Inferior parietal cortex (tissue), 1 donor: ENCODE results near the gene BCR.

ENCODE experiments used
- DNase-seq: peaks from one replicate; pipeline ENCODE4 v3.0.0-alpha.2; 2016; ENCODE audit errors: extremely low spot score

The BCR gene

DNA sequence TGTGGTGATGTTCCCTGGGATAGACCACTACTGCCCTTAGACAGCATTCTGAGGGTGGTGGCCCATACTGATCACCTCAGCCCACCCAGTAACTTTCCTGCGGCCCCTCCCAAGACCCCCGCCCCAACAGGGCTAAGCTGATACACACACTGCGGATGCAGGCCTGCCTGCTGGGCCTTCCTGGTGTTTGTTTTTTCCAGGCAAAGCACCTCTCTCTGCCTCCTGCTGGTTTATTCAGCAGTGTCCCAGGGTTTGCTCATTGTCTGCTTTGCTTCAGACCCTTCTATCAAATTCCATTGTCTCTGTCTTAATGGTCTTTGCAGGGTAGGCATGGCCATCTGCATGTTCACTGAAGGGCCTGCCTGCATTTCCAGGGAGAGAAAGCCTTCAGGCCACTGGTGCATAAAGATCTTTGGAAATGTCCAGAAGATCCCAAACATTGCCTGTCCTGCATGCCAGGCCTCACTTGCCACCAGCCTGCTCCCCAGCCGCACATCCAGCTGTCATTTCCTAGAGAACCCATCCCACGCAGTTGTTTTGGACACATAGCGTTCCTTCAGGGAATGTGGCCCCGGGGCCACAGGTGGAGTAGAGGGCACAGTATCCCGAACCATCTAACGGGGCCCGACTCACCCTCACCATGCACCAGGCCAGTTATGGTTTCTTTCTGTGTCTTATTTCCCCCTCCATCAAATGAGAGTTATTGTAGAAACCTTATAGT lies 50.2 kb downstream of the BCR start:
- no peak for DNase-seq

DNA sequence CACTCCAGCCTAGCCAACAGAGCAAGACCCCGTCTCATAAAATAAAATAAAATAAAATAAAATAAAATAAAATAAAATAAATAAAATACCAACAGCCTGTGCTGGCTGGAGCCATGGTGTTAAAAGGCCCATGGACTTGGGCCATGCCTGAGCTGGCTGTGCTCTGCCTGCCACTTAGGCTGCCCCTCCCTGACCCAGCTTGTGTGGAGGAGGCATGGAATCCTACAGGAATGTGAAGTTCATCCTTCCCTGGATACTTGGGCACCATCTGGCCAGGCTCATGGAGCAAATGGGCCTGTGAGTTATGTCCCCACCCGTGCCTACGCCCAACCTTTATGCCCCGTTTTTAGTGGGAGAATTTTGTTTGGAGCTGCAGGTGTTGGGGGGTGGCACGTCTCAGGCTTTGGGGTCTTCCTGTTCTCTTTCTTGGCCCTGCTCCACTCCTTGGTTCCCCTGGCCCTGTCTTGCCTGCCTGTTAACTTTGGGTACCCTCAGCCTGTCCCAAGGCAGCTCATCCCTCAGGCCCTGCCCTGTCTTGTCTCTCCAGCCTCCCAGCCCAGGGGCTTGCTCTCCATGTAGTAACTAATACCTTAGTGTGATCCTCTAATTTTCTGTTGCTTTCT lies 51.3 kb downstream of the BCR start:
- no peak for DNase-seq

DNA sequence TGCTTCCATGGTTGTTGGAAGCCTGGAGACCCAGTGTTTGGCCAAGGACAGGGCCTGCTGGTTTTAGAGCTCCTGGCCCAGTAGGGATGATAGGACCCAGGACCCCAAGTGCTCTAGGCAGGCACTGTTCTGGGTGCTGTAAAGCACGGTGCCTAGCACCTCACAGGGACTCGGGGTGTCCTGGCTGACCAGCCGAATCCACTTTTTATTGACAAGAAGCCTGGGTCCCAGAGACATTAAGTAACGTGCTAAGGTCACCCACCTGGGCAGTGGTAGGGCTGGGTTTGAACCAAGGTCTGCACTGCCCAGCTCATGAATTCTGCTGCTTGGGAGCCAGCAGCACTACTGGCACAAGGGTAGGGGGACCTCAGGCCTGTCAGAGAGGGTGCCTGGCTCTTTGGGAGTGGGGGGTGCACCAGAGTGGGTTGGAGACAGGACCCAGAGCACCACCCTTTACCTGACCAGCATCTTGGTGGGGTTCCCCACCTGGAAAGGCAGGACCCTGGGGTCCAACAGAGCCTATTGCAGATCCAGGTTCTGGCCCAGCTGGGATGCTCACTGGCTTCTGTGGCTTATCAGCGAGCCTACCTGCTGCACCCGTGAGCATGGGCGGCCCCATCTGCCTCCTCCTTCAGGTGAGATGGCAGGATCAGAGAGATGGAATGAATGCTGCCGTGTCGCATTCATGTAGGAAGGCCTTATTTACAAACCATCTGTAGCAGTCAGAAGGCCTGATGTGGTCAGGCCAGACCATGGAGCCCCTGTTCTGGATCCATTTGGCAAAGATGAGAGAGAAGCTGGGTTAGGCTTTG lies 52.0 kb downstream of the BCR start:
- no peak for DNase-seq

DNA sequence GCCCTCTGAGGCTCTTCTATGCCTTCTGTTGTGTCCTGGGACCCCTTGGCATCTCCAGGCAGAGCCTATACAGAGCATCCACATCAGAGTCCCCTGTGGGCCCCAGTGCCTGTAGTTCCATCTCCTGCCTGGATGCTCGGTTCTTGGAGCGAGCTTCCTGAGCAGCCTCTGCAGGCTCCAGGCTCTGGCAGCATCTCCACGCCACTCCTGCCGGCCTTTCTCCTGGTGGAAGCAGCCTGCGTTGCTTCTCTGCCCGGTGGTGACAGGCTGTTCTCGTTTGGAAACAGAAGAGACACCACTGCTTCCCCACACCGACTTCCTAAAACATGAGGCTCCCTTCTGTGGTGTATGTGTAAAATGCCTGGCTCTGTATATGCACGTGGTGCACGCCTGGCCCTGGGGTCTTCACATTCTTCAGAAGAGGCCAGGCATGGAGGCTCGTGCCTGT lies 52.8 kb downstream of the BCR start:
- DNase-seq: no peak

DNA sequence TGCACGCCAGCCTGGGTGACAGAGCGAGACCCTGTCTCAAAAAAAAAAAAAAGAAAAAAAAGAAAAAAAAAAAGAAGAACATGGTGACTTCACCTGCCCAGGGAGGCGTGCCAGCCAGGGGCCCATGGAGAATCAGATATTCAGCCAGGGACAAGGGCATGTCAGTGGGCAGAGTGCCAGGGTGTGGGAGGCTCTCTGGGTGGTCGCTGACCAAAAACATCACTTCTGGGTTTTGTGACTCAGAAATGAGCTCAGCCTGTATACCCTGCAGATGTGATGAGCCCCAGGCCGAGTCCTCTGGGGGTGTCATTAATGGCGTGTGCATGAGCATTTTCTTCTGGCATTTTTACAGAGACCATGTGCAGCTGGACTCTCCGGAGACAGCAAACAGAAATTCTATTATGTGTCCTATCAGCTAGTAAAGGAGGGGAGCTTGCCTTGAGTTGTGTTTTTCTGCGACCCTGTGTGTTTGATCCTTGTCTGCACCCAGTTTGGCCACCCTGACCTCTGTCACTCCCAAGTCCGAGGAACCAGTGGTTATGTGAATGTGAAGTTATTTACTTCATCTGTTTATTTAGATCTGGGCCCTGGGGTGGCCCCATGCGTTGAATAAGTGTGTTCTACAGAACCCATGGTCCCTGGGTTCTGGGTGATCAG lies 53.6 kb downstream of the BCR start:
- DNase-seq: no peak

DNA sequence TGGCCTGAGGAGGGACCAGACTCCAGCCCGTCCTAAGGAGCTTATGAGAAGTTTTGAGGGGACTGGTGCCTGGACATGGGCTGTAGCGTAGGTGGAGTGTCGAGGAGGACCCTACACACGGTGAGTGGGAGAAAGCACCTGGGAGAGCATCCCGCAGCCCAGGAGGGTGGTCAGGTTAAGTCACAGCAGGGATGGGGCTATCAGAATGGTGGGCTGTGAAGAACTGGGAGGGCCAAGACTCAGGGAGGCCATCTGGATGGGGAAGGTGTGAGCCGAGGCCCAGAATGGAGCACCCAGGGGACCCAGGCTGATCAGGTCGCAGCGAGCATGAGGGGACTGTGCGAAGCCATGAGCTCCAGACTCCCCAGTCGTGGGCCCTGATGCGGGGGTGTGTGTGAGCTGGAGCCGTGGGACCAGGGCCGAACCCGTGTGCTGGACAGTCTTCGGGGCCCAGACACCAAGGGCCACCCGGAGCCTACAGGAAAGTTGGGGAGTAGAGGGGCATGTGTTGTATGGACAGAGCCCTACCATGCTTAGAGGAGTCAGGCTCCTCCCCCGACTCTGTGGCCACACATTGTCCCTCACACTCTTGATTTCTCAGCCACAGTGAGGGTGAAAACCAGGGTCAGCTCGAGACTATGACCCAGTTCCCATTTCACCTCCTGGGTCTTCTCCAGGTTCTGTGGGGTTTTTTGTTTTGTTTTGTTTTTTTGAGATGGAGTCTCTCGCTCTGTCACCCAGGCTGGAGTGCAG lies 54.3 kb downstream of the BCR start:
- no peak for DNase-seq

DNA sequence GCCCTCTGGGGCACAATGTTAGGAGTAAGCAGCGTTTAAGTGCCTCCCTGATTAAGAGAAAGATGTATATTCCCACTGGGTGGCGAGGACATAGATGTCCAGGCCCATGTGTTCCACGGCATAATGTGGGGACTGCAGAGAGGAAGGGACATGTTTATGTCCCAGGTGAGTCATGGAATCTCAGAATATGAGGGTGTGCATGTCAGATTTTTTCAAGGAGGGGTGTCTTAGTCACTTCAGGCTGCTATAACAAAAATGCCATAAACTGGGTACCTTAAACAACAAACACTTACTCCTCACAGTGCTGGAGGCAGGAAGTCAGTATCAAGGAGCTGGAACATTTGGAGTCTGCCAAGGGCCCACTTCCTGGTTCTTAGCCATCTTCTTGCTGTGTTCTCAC lies 55.1 kb downstream of the BCR start:
- DNase-seq: no peak

DNA sequence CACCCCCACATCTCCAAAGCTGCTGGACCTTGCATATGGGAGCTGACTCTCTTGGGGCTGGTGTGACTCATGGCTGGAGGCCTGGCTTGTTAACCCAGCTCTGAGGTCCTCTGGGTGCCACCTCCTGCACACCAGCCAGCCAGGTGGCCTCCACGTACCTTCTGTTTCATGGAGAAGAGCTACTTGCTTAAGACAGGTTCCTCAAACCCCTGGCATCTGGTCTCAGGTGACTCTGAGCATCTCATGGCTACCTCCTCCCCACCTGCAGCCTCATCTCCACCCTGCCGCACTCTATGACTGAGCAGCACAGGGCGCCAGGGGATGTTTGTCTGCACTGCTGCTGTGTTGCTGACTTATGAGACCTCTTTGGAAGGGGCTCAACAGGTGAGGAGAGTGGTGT lies 55.7 kb downstream of the BCR start:
- no peak for DNase-seq

DNA sequence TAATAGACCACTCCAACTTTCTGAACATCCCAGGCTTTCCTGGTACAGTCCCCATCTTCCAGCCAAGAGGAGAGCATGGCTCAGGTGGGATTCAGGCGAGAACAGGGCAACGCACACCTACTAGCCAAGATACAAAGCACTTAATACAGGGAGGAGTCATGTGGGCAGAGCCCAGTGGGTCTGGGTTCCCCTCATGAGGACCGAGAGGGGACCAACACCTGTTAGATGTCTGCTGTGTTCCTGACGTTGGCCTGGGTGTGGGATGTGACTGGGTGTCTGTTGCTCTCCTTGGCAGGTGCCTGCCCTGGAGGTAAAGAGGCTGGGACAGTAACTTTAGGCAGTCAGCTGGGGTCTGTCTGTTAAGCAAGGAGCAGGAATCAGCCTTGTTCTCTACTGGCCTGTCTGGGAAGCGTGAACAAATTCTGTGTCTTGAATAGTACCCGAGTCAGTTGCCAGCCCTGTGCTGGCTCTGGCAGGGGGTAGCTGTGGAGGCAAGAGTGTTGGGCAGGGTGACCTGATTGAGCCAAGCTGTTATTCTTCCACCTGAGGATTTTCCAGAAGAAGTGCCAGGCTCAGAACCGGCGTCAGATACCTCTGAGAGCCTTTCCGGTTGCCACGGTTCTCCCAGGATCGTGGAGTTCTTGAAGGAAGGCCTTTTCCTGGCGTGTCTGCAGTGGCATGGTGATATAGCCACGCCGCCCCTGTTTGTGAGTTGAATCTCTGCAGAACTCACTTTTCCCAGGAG lies 56.3 kb downstream of the BCR start:
- DNase-seq: no peak

DNA sequence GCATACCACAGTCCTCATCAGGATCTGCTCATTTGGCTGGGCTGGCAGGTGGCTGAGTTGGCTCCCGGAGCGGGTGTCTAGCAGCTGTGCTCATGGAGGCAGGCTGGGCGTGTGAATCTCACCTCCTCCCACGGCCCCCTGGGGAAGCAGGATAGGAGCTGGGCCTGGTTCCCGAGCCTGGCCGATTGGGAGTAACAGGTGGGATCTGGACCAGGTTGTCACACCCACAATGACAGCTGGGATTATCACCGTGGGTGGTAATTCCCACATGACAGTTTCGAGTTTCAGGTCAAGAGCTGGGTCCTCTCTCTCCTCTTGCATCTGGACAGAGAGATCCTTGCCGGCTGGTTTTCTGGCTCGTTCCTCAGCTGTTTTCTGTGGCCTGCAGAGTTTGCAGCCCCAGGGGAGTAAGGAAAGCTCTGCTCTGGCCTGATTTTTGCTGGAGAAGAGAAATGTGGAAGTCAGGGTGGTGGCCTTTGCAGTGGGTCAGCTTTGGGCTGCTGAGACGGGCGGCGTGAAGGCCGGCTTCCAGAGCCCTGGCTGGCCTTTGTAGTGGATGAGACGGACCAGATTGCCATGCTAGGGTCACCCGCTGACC lies 57.0 kb downstream of the BCR start:
- peak; percentile 62 for DNase-seq

DNA sequence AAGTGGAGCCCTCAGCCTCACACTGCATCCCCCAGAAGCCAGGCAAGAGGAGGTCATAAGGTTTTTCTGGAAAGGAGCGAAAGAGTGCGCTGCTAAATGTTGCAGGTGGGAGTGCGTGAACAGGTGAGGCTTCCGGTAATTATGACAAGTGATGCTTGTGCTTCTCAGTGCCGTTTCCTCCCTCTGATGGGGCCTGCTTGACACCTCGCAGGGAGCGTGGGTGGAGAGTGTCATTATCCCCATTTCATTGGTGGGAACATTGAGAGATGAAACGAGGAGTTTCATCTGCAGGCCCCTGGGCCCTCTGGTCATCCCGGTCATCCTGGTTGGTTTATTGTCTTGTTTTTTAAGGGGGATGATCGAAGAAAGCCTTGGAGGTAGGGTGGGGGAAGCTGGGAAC lies 57.5 kb downstream of the BCR start:
- DNase-seq: no peak

DNA sequence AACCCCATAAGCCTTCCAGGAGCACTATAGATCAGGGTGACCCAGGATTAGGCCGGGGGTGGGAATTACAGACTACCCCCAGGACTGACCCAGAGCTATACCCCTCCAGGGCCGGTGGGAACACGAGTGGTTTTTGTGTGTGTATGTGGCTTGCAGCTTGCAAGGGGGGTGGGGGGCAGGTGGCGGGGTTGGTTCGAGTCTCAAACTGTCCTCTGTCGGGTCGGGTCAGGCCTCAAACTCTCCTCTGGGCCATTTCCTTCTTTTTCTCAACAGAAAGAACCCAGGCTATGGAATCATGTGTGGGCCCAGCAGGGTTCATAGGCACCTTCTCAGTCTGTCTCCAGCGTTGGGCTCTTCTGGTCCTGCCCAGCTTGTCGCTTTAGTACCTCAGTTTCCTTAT lies 58.4 kb downstream of the BCR start:
- no peak for DNase-seq

DNA sequence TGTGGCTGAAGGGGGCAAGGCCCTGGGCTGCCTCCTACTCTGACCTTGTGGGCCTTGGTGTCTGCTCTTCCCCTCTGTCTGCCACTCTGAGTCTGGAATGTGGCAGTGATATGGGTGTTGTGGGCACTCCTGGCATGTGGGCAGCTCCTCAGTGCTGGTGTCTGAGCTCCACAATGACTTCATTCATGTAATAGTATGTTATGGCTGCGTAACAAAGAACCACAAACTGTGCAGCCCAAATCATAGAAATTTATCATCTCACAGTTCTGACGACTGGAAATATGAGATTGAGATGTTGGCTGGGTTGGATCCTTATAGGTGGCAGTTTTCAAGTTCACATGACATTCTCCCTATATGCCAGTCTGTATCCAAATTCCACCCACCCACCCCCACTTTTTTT lies 59.1 kb downstream of the BCR start:
- DNase-seq: no peak

DNA sequence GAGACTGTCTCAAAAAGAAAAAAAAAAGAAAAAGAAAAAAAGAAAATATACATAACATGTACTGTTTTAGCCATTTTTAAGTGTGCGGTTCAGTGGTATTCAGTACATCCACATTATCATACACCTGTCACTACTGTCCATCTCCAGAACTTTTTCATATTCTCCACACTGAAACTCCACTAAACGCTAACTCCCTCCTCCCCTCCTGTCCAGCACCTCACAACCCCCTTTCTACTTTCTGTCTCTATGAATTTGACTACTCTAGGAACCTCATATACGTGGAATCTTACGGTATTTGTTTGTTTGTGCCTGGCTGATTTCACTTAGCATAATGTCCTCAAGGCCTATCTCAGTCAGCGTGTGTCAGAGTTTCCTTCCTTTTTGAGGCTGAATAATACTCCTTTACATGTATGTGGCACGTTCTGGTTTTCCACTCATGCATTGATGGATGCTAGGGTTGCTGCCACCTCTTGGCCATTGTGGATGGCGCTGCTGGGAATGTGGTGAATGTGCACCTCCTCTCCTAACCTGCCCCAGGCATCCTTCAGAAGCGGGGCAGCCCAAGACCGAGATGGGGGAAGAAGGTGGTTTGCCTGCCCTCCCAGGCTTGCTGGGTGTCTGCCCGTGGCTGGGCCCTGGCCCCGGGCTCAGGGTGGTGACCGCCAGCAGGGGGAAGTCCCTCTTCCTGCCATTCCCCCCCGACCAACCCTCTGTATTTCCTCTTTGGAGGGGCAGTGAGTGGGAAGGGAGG lies 60.5 kb downstream of the BCR start:
- DNase-seq: no peak

DNA sequence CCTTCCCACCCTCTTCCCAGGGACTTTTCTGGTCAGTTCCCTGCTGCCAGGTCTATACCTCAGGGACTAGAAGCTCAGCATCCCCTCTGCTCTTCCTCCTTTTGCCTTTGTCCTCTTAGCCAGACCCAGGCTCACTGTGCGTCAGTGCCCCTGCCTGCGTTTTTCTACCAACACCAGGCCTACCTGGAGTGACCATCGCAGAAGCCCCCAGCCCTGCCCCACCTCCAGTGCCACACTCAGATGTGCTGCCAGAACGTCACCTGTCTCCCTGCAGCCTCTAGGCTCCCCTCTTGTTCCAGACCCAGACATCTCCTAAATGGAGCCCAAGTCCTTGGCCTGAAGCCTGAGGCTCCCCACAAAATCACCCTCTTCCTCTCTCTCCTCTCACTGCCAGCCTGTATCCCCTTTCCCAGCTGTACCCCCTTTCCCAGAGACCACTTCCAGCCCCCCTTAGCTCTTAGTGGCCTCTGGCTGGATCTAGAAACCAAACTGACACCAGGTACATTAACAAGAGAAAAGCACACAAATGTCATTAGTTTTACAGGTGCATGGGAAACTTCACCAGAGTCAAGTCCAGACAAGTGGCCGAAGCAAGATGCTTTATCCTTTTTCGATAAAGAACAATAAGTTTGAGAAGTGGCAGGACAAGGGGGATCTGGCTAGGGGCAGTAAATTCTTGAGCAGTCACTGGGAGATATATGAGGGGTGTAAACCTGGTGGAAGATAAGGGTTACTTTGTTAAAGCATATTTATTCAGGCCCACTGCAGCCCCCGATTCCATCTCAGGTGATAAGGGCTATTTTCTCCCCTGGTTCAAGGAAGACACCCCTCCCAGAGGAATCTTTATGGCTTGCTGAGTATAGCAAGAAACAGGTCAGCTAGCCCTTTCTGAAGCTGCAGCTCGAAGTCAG lies 61.5 kb downstream of the BCR start:
- DNase-seq: no peak

DNA sequence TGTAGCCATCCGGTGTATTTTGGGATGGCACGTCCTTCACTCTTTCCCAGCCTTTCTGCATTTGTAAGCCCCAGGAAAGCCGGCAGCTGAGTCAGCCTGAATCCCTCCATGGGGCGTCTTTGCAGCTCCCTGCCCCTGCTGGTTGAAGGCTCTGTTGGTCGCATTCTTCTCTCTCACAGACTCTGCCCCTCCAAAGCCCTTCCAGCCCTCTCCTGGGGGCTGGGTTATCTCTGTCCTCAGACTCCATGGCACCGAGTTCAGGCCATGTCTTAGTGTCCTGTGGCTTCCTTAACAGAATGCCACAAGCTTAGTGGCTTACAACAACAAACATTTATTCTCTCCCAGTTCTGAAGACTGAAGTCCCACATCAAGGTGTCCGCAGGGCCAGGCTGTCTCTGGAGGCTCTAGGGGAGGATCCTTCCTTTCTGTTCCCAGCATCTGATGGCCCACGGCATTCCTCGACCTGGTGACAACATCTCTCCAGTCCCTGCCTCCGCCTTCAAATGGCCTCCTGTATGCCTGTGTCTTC lies 62.2 kb downstream of the BCR start:
- DNase-seq: no peak

DNA sequence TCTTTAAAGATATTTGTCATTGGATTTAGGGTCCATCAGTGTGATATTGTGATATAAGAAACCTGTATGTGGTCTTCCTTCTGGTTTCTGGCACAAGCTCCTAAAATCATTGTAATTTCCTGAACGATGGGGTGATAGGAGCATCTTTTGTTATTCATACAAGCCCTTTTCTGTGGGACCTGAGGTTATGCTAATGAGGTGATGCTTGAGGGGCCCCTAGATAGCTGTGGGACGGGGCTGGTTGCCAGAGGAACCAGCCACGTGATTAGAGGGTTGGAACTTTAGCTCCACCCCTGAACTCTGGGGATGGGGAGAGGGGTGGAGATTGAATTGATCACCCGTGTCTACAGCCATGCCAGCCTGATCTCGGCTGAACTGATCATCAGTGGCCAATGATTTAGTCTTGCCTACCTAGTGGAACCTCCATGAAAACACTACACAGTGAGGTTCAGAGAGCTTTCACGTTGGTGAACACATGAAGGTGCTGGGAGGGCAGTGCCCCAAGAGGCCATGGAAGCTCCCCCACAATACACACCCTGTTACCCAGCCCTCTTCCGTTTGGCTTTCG lies 62.8 kb downstream of the BCR start:
- DNase-seq: no peak
